Loucy (cell line): ENCODE results near the gene G6PC1.
"Not testable (repeated sequence)": the region's sequence is repeated elsewhere in the genome, so short reads cannot be mapped to it uniquely, and the experiment has no call there.

Source experiments
- H2AFZ ChIP-seq: fragments of 200-600 bp; sonication (generic); 2 replicates; pipeline ENCODE4 v1.6.0; 2016; ENCODE audit warnings: antibody characterized with exemption, mild to moderate bottlenecking, low read length, moderate library complexity
- H3F3A ChIP-seq: fragments of 200-600 bp; 2 replicates; pipeline ENCODE4 v1.6.0; 2016; ENCODE audit warnings: antibody characterized with exemption, low read depth, mild to moderate bottlenecking
- H3K27me3 ChIP-seq: fragments of 200-600 bp; sonication (generic); 2 replicates; pipeline ENCODE4 v1.6.1; 2014; ENCODE audit warnings: low read length, mild to moderate bottlenecking; ENCODE audit not compliant: insufficient read depth, poor library complexity, severe bottlenecking
- H3K36me3 ChIP-seq: fragments of 200-600 bp; sonication (generic); 2 replicates; pipeline ENCODE4 v1.6.1; 2016; ENCODE audit warnings: low read length; ENCODE audit not compliant: insufficient read depth
- H3K4me1 ChIP-seq: fragments of 200-600 bp; sonication (generic); 2 replicates; pipeline ENCODE4 v1.5.1; 2014; ENCODE audit warnings: low read length, mild to moderate bottlenecking; ENCODE audit not compliant: insufficient read depth, poor library complexity, severe bottlenecking
- H3K4me2 ChIP-seq: fragments of 200-600 bp; sonication (generic); 2 replicates; pipeline ENCODE4 v1.6.0; 2014; ENCODE audit warnings: antibody characterized with exemption, low read length, low read depth, mild to moderate bottlenecking; ENCODE audit not compliant: poor library complexity, severe bottlenecking
- H3K4me3 ChIP-seq: fragments of 200-600 bp; sonication (generic); 2 replicates; pipeline ENCODE4 v1.5.1; 2014; ENCODE audit warnings: low read length, mild to moderate bottlenecking, mixed read lengths; ENCODE audit not compliant: poor library complexity, severe bottlenecking
- H3K79me2 ChIP-seq: fragments of 200-600 bp; sonication (generic); 2 replicates; pipeline ENCODE4 v1.6.1; 2014; ENCODE audit warnings: low read length; ENCODE audit not compliant: insufficient read depth
- H3K9ac ChIP-seq: fragments of 200-600 bp; sonication (generic); 2 replicates; pipeline ENCODE4 v1.6.0; 2014; ENCODE audit warnings: mild to moderate bottlenecking, low read depth, low read length, moderate library complexity; ENCODE audit not compliant: poor library complexity, severe bottlenecking
- H3K9me2 ChIP-seq: fragments of 200-600 bp; sonication (generic); replicated peaks from 2 replicates; pipeline ENCODE4 v1.6.1; 2016; ENCODE audit warnings: low read depth, low read length, mixed read lengths
- H3K9me3 ChIP-seq: fragments of 200-600 bp; sonication (generic); 2 replicates; pipeline ENCODE4 v1.6.1; 2014; ENCODE audit warnings: mild to moderate bottlenecking, antibody characterized with exemption, low read length, low read depth; ENCODE audit not compliant: insufficient read depth
- H4K20me1 ChIP-seq: fragments of 200-600 bp; sonication (generic); 2 replicates; pipeline ENCODE4 v1.6.0; 2014; ENCODE audit warnings: antibody characterized with exemption, low read length, mild to moderate bottlenecking; ENCODE audit not compliant: insufficient read depth, poor library complexity, severe bottlenecking
- EZH2phosphoT487 ChIP-seq: fragments of 200-600 bp; IDR thresholded peaks from 2 replicates; pipeline ENCODE4 v1.6.1; 2018; ENCODE audit warnings: antibody characterized with exemption, mild to moderate bottlenecking, moderate library complexity, borderline replicate concordance
- TF ChIP-seq, protein P1 (sequence below): fragments of 200-600 bp; sonication (generic); conservative IDR thresholded peaks from 2 replicates; pipeline ENCODE4 v1.5.1; 2014; ENCODE audit warnings: mild to moderate bottlenecking, antibody characterized with exemption, low read length

G6PC1 gene

DNA sequence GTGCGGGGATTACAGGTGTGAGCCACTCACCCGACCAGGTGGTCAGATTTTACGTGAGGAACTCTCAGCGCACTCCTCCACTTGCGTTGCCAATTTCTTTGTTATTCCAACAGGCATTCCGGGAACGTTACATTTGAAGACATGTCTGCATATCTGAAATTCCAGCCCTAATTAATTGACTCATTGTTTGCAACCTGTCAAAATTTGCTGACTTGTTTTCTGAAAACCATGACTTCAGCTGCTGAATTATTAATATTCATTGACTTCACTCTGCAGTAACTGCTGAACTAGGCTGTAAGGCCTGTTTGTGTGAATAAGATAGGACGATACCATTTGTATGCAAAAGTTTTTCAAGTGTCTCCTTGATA lies 16.6 kb downstream of the G6PC1 start:
- Histone ChIP-seq H2AFZ (no peak overlapping the region), H3K79me2 (no peaks in the 10 kb centered on the region)

DNA sequence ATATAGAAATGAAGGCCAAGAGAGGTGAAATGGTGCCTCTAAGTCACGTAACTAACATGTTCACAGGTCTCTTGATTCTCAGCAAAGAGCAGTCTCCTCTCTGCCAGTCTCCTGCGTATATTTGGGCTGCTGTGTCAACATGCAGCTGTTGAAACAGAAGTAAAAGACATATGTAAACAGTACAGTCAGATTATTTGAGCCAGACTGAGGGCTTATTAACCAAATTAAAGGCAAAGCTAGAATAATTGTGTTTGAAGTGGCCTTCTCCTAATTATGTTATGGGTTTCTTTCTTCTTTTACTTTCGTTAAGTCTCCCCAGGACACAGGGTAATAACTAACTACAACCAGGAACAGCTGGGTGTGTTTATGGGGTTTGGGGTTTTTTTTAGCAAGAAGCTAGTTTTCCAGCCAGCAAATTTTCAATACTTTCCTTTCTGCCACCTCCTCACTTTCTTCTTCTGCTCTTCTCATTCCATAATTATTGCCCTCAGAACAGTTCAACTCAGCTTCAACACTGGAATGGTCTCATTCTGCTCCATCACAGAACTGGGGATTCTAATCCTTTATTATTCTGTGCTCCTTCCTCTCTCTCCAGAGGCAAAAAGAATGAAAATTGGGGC lies 18.4 kb downstream of the G6PC1 start:
- Histone ChIP-seq H3F3A (no peaks in the 10 kb centered on the region), H4K20me1 (no peaks in the 10 kb centered on the region), H3K4me1 (no peaks in the 10 kb centered on the region), H3K9ac (no peak overlapping the region), H3K9me3 (no peaks in the 10 kb centered on the region), H3K36me3 (no peaks in the 10 kb centered on the region), H3K27me3 (no peaks in the 10 kb centered on the region), H3K4me2 (no peak overlapping the region), H3K79me2 (no peaks in the 10 kb centered on the region), H3K4me3 (no peak overlapping the region), H3K9me2 (no peaks in the 10 kb centered on the region), H2AFZ (0 out of 2 replicates have a peak overlapping the region, but pooled peaks have one; percentile 37)
- no peak for TF ChIP-seq EZH2phosphoT487
- TF ChIP-seq, protein P1, sequence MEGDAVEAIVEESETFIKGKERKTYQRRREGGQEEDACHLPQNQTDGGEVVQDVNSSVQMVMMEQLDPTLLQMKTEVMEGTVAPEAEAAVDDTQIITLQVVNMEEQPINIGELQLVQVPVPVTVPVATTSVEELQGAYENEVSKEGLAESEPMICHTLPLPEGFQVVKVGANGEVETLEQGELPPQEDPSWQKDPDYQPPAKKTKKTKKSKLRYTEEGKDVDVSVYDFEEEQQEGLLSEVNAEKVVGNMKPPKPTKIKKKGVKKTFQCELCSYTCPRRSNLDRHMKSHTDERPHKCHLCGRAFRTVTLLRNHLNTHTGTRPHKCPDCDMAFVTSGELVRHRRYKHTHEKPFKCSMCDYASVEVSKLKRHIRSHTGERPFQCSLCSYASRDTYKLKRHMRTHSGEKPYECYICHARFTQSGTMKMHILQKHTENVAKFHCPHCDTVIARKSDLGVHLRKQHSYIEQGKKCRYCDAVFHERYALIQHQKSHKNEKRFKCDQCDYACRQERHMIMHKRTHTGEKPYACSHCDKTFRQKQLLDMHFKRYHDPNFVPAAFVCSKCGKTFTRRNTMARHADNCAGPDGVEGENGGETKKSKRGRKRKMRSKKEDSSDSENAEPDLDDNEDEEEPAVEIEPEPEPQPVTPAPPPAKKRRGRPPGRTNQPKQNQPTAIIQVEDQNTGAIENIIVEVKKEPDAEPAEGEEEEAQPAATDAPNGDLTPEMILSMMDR = no peak

More for the DNA sequence above, 16.6 kb downstream of the G6PC1 start:
- no peak overlapping the region for H3K4me2 ChIP-seq
- no peaks in the 10 kb centered on the region for H3K27me3 ChIP-seq
- H3K9ac ChIP-seq = no peak overlapping the region
- H3K4me3 ChIP-seq = no peak overlapping the region
- no peaks in the 10 kb centered on the region for H3F3A ChIP-seq
- H3K9me3 ChIP-seq = no peaks in the 10 kb centered on the region
- H3K9me2 ChIP-seq = no peaks in the 10 kb centered on the region
- no peaks in the 10 kb centered on the region for H4K20me1 ChIP-seq
- TF ChIP-seq EZH2phosphoT487 = no peak
- TF ChIP-seq, protein P1 = no peak
- no peaks in the 10 kb centered on the region for H3K36me3 ChIP-seq
- no peaks in the 10 kb centered on the region for H3K4me1 ChIP-seq

- not testable (repeated sequence) for H3K36me3 ChIP-seq, H3K4me3 ChIP-seq, H4K20me1 ChIP-seq, H3K9me3 ChIP-seq, H3K27me3 ChIP-seq, H3K9me2 ChIP-seq, H3K79me2 ChIP-seq, H3K4me1 ChIP-seq, H3F3A ChIP-seq, H2AFZ ChIP-seq, H3K9ac ChIP-seq, H3K4me2 ChIP-seq
Measured at GRCh38 chr17:42919522-42920077, 19.0 kb downstream of the G6PC1 start.
